GM18868 (cell line): Measurements from ENCODE around the gene CGB8.
"Not testable (repeated sequence)": the region's sequence is repeated elsewhere in the genome, so short reads cannot be mapped to it uniquely, and the experiment has no call there.

Source experiments
- ATAC-seq: cut with Tn5 transposase; IDR thresholded peaks from one replicate; pipeline ENCODE4 v1.9.1; 2021; ENCODE audit warnings: mild to moderate bottlenecking, moderate library complexity; ENCODE audit not compliant: unreplicated experiment

The CGB8 gene

DNA sequence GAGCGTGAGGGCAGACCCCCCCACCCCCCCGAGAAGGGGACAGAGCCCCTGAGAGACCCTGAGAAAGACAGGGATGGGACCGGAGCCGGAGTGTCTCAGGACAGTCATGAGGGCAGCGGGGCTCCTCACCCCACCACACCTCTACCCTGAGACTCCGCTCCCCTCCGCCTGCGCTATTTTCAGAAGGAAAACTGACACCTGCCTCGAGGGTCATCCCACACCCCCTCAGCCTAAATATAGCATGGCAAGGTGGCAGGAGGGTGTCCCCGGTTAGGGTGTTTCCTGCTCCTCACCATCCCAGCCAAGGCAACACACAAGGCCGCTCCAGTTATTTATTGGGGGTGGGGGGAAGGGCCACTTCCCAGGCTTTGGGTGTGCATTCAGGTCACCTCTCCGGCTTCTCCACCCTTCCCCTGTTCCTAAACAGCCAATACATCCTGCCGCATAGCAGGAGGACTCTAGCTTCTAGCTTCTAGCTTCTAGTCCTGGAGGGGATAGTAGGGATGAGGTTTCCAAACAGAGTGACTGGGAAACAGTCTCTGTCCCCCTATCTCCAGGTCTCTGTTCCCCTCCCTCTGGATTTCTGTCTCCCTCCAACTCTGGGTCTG lies 17.1 kb upstream of the CGB8 start:
- no peak for ATAC-seq

DNA sequence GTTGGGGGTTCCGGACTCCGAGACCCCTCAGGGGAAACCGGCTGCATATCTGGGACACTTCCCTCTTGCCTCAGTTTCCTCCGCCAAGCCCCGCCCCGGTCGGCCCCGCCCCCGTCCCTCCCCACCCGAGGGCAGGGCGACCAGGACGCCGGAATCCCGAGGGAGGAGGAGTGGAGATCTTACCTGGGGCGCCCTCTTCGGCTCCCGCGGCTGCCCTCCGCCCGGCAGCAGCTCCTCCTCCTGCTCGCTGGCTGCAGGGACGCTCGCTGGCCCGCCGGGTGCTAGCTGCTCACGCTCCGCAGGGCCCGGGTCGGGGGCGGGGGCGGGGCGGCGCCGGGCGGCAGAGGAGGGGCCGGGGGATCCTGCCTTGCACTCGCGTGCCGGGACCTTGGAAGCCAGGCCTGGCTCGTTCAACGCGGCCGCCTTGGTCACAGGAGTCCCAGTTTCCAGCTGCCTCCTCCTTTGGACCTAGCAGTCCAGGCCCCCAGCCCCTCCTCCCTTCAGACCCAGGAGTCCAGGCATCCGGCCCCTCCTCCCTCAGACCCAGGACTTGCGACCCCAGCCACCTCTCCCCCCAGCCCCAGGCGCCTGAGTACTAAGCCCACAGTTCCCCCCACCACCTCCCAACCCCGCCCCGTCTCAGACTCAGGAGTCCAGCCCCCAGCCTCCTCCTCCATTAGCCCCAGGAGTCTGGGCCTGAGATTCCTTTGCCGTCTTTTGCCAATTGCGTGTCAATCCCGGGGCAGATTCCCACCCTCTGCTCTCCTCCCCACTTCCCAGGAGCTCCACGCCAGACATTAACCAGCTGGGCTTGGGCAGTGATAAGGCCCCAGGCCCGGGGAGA lies 16.1 kb upstream of the CGB8 start, which contains the start of gene NTF4:
Gene NTF4 (minus strand): TSS at position 51 of the 844 bp plus-strand sequence. CDS start 2,821 bp downstream, outside the sequence.
- ATAC-seq, result no peak

DNA sequence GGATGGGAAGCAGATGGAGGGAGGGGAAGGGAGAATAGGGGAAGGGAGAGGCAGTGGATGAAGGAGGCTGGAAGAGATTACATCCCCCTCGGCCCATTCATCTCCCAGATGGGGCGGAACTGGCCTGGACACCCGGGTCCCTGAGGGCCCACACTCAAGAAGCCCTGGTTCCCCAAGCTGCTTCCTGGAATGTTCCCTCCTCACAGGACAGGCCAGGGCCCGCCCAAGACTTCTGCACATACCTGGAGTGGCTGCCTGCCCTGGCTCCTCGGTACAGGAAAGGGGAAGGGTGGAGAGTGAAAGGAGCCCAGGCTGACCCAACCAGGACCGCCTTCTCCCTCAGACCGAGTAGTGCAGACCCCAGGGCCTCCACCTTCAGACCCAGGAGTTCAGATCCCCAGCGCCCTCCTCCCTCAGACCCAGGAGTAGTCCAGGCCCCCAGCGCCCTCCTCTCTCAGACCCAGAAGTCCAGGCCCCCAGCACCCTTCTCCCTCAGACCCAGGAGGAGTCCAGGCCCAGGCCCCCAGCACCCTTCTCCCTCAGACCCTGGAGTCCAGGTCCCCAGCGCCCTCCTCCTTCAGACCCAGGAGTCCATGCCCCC lies 15.2 kb upstream of the CGB8 start:
- ATAC-seq, result no peak

DNA sequence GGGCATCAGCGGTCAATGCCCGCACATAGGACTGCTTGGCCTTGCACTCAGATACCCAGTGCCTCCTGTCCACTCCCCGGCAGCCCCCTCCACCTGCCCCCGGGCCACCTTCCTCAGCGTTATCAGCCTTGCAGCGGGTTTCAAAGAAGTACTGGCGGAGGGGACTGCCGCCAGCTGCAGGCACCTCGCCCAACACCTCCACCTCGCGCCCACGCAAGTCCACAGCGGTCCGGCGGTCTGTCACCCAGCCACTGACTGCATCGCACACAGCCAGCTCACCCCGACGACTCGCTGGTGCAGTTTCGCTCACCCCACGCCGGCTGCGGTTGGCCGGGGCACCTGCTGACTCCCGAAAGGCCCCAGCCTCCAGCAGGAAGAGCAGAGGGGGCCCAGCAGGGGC lies 12.5 kb upstream of the CGB8 start:
- no peak for ATAC-seq

DNA sequence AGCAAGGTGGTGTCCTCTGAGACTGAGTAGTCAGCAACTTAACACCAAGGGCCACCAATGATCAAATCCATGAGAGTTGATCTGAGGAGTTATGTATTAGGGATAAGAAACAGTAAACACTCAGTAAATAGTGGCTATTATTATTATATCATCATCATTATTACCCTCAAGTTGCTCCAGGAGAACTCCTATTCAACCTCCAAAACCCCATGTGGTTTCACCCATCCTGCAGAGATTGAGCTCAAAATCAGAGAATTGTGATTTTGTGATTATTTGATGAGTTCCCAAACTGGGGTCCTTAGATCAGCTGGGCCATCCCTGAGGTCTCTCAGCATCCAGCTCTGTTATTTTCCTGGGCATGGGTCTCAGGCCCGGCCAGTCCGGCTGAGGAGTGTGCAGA lies 12.1 kb upstream of the CGB8 start:
- no peak for ATAC-seq

DNA sequence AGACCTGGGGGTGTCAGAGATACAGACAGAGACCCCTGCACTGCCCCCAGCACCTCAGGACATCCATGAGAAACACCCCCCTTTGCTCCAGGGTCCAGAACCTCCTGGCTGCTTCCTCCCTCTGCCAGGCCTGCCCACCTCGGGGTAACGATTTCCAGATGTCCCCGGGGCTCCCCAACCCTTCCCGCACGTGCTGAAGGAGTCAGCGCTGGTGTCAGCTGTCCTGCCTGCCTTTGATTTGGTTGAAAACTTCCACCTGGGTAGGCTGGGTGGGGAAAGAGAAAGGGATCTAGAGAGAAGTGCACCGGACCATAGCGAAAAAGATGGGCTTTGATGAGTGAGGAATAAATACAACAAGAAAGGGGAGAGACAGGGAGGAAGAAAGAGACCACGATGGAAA lies 10.1 kb upstream of the CGB8 start:
- no peak for ATAC-seq

DNA sequence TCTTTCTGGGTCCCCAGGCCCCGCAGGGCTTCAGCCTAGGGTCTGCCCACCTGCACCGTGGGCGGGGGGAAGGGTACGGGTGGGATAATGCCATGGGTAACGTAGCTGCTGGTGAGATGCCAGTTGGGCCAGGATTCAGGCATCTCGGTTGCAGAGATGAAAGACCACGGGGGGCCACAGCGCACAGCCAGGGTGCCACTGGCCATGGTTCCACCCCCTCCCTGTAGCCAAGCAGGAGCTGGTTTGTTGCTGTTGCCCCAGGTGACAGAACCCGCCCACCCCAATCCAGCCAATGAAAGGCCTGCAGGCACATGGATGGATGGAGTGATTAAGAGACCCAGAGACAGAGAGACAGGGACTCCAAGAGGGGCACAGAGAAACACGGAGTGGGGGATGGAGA lies 9.7 kb upstream of the CGB8 start:
- ATAC-seq, result no peak

DNA sequence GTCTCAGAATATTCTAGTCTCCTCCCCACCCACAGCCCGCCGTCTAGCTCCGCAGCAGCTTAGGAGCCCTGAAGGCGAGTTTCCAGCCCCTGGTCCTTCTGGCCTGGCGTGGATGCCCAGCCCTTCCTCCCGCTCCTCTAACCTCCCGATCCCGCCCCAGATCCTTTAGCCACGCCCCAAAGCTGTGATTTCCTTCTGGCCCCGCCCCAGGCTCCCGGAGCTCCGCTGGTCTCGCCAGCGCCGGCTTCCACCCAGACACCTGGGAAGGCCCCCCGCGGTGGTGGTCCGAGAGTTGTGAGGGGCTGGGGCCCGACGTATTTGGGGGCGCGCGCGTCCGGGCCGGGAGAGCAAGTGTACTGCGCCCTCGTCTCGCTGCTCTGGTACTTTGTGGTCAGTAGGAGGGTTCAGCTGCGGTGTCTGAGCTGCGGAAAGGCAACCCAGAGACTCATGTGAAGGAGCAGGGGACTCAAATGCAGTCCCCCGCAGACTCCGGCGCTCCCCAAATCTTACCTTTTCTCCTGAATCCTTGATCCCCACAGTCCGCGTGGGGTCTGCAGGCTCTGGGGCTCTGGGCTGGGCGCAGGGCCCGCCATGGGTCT lies 8.8 kb upstream of the CGB8 start, which contains the start of gene CGB7:
Gene CGB7 (minus strand): TSS at position 114 of the 599 bp plus-strand sequence. CDS start 2,374 bp downstream, outside the sequence.
- no peak for ATAC-seq

DNA sequence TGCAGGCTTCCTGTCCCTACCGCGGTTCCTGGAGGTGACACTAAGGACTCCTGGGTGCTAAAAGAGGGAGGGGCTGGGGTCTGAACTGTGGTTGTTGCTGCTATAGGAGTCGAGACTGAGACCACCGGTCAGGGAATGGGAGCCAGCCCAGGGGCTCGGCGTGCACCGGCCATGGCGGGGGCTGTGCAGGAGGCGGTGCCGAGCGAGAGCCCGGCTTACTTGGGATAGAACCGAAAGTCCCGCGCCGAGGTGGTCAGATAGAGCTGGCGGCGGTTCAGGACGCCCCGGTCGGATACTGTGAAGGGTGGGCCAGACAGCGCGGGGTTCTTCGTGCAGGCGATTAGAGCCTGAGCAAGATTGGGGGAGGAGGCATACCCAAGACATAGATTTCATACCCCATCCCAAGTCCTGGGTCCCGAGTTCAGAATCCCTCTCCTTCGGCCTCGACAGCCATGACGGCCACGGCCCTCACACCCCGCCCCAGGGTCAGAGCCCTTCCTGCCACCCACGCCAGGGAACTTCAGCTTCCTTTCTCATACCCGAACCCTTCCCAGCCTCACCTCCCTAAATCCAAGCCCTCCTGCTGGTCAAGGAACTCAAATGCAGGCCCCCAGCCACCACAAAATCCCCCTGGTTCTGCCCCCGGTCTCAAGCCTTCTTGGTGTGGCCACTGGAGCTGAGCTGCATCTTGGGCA lies 8.1 kb upstream of the CGB8 start:
- ATAC-seq, result not testable (repeated sequence)

DNA sequence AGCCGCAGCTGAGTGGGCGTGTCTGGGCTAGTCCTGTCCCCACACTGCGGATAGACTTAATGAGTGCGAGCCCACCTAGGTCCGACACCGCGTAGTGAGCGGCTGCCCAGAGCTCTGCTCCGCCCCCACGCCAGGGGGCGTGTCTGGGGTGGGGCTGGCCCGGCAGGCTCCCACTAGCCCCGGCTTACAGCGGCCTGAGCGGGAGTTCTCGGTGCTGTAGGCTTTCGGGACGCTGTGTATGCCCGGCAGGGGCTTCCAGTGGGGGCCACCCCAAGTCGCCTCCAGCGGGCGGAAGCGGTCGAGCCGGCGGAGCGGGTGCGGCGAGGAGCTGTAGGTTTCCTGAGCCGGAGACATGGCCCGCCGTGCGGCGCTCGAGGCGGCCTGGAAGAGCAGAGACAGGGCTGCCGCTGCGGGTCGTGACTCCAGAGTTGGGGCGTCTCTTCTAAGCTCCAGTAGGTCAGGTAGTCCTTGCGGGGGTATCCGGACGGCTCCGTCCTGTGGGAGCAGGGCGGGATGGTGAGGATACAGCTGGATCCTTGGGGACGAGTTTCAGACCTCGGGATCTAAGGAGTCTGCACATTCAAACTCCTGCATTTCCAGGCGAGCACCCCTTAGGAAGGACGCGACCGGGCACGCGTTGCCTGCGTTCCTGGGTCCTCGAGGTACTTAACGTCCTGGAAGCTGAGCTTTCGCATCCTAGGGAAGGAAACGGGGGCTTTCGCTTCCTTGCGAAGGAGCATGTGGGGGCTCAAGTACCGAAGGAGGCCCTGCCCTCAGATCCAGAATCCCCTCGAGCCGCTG lies 7.4 kb upstream of the CGB8 start:
- no peak for ATAC-seq

DNA sequence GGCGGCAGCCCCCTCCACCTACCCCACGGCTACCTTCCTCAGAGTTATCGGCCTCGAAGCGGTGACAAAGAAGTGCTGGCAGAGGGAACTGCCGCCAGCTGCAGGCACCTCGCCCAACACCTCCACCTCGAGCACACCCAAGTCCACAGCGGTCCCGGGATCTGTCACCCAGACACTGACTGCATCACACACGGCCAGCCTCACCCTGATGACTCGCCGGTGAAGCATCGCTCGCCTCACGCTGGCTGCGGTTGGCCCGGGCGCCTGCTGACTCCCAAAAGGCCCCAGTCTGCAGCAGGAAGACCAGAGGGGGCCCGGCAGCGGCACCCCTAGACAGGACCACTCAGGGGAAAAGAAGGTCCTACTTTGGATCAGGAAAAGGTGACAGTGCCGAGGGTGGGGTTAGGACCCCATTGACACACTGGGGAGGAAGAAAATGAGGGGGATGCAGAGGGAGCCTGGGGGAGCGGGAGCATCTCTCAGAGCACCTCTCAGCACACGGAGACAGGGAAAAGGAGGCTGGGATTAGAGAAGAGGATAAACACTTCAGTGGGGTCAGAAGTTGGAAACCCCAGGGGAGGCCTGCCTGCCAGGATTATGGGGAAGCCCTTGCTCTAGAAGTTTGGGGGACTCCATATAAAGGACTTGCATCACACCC lies 1.6 kb upstream of the CGB8 start:
- ATAC-seq, result not testable (repeated sequence)

DNA sequence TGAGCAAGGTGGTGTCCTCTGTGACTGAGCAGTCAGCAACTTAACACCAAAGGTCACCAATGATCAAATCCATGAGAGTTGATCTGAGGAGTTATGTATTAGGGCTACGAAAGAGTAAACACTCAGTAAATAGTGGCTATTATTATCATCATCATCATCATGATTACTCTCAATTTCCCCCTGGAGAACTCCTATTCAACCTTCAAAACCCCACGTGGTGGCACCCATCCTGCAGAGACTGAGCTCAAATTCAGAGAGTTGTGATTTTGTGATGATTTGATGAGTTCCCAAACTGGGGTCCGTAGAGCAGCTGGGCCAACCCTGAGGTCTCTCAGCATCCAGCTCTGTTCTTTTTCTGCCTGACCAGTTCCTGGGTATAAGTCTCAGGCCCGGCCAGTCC lies 923 bp upstream of the CGB8 start:
- ATAC-seq, result not testable (repeated sequence)

DNA sequence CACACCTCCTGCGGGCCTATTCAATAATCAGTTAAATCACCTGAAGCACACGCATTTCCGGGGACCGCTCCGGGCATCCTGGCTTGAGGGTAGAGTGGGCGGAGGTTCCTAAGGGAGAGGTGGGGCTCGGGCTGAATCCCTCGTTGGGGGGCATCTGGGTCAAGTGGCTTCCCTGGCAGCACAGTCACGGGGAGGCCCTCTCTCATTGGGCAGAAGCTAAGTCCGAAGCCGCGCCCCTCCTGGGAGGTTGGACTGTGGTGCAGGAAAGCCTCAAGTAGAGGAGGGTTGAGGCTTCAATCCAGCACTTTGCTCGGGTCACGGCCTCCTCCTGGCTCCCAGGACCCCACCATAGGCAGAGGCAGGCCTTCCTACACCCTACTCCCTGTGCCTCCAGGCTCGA lies 5.4 kb downstream of the CGB8 start, which contains the start of gene CGB5:
Gene CGB5 (plus strand): TSS at position 301 of the 400 bp plus-strand sequence. CDS start 362 bp downstream, outside the sequence.
- not testable (repeated sequence) for ATAC-seq

DNA sequence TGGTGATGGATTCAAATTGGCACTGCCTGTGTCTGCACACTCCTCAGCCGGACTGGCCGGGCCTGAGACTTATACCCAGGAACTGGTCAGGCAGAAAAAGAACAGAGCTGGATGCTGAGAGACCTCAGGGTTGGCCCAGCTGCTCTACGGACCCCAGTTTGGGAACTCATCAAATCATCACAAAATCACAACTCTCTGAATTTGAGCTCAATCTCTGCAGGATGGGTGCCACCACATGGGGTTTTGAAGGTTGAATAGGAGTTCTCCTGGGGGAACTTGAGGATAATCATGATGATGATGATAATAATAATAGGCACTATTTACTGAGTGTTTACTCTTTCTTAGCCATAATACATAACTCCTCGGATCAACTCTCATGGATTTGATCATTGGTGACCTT lies 6.2 kb downstream of the CGB8 start:
- ATAC-seq, result not testable (repeated sequence)

DNA sequence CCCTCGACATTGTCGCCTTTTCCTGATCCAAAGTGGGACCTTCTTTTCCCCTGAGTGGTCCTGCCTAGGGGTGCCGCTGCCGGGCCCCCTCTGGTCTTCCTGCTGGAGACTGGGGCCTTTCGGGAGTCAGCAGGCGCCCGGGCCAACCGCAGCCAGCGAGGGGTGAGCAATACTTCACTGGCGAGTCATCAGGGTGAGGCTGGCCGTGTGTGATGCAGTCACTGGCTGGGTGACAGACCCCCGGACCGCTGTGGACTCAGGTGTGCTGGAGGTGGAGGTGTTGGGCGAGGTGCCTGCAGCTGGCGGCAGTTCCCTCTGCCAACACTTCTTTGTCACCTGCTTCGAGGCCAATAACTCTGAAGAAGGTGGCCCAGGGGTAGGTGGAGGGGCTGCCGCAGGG lies 6.7 kb downstream of the CGB8 start:
- no peak for ATAC-seq

DNA sequence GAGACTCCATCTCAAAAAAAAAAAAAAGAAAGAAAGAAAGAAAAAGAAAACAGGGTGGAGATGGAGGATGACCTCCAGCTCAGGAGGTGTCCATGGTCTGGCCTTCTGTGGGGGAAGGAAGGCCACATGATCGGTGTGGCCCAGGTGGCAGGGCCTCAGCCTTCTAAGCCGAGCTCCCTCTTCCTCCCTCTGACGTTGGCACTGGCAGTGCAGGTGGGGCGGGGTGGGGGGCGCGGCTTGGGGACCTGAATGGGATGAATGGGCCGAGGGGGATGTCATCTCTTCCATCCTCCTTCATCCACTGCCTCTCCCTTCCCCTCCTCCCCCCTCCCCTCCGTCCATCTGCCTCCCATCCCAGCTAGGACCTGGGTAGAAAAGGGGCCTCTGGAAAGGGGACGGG lies 9.2 kb downstream of the CGB8 start:
- ATAC-seq, result not testable (repeated sequence)

DNA sequence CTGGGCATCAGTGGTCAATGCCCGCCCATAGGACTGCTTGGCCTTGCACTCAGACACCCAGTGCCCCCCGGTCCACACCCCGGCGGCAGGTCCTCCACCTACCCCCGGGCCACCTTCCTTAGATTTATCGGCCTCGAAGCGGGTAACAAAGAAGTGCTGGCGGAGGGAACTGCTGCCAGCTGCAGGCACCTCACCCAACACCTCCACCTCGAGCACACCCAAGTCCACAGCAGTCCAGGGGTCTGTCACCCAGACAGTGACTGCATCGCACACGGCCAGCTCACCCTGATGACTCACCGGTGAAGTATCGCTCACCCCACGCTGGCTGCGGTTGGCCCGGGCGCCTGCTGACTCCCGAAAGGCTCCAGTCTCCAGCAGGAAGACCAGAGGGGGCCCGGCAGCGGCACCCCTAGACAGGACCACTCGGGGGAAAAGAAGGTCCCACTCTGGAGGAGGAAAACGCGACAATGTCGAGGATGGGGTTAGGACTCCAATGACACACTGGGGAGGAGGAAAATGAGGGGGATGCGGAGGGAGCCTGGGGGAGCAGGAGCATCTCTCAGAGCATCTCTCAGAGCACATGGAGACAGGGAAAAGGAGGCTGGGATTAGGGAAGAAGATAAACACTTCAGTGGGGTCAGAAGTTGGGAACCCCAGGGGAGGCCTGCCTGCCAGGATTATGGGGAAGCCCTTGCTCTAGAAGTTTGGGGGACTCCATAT lies 10.2 kb downstream of the CGB8 start:
- ATAC-seq, result not testable (repeated sequence)

DNA sequence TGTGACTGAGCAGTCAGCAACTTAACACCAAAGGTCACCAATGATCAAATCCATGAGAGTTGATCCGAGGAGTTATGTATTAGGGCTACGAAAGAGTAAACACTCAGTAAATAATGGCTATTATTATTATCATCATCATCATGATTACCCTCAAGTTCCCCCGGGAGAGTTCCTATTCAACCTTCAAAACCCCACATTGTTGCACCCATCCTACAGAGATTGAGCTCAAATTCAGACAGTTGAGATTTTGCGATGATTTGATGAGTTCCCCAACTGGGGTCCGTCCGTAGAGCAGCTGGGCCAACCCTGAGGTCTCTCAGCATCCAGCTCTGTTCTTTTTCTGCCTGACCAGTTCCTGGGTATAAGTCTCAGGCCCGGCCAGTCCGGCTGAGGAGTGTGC lies 10.8 kb downstream of the CGB8 start:
- ATAC-seq, result not testable (repeated sequence)

DNA sequence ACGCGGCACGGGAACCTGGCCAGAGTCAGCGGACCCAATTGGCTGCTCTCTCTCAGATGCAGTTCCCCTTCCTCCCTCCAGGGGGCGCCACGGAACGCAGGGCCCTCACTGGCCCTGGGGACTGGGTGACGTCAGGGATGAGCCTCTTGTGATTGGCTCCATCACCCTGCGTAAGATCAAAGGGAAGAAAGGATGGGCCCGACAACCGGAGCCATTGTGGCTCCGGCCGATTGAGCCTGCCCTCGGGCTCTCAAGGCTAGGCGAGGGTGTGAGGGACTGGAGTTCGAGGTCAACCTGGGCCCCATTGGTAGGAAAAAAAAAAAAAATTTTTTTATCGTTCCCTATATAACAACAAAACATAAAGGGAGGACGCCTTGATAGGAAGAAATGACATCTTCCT lies 12.1 kb downstream of the CGB8 start, which contains the start of gene CGB1:
Gene CGB1 (minus strand): TSS at position 81 of the 400 bp plus-strand sequence. CDS start 184 bp downstream, outside the sequence.
- ATAC-seq, result not testable (repeated sequence)
